ENCODE data around the gene ZNF580. TPM values are rescaled to one million over a fixed set of nuclear protein-coding genes. Genes with fewer than 3 reads are reported as not detected.
A peak's percentile ranks its signal among the peaks of the same experiment; 100 is the strongest.

ZNF580 gene
- total and polyA plus RNA-seq, 9 of the 15 experiments (the other 6 are each of a cell fraction or from before 2014, with no cell fraction given), result 2.3 to 47.4 (median 6.0) TPM

GRCh38 chr19:55654868-55655647 is 14.3 kb downstream of the ZNF580 start, which contains the start of gene U2AF2 (continued):
- no peak for TF ChIP-seq E4F1 (CRISPR knock-in tag; IDR thresholded peaks at IDR 0.05; ENCODE audit: borderline replicate concordance)
- TF ChIP-seq ZNF75A (CRISPR knock-in tag; IDR thresholded peaks at IDR 0.05), result no peak
- no peak for TF ChIP-seq ZNF217 (CRISPR knock-in tag; IDR thresholded peaks at IDR 0.05)
- TF ChIP-seq CREB1 (IDR thresholded peaks at IDR 0.05), result peak; percentile 50; the same call in 1 of the 2 replicates
- peak; percentile 77 for TF ChIP-seq CREB1 (CRISPR knock-in tag; IDR thresholded peaks at IDR 0.05)
- TF ChIP-seq SMAD4 (CRISPR knock-in tag; conservative IDR thresholded peaks at IDR 0.05), result peak; percentile 59
- no peak for TF ChIP-seq SETDB1 (IDR thresholded peaks at IDR 0.05; ENCODE audit: low read length)
- TF ChIP-seq L3MBTL2 (IDR thresholded peaks at IDR 0.05), result peak; percentile 96
- no peak for TF ChIP-seq TRIM24 (IDR thresholded peaks at IDR 0.05)
- TF ChIP-seq TCF3 (CRISPR knock-in tag; IDR thresholded peaks at IDR 0.05), result peak; percentile 25; the same call in 1 of the 2 replicates
- TF ChIP-seq MCM7 (IDR thresholded peaks at IDR 0.05), result no peak
- TF ChIP-seq PKNOX1 (IDR thresholded peaks at IDR 0.05), result no peak; the same call in 1 of the 2 replicates
- TF ChIP-seq DDX20 (tag; IDR thresholded peaks at IDR 0.05; ENCODE audit: low read depth), result no peak
- peak; percentile 25; the same call in 1 of the 2 replicates for TF ChIP-seq ZBTB7A (IDR thresholded peaks at IDR 0.05; ENCODE audit: borderline replicate concordance, control insufficient read depth, low read depth, low read length)
- no peak for TF ChIP-seq IRF9 (tag; IDR thresholded peaks at IDR 0.05)
- TF ChIP-seq SMARCA4 (IDR thresholded peaks at IDR 0.05), result no peak
- no peak for TF ChIP-seq ZNF140 (CRISPR knock-in tag; IDR thresholded peaks at IDR 0.05)
- TF ChIP-seq ARID3B (CRISPR knock-in tag; IDR thresholded peaks at IDR 0.05; ENCODE audit: borderline replicate concordance), result no peak
- TF ChIP-seq ZNF277 (CRISPR knock-in tag; IDR thresholded peaks at IDR 0.05; ENCODE audit: borderline replicate concordance), result no peak
- no peak for TF ChIP-seq NCOR1 (IDR thresholded peaks at IDR 0.05)
- TF ChIP-seq DACH1 (IDR thresholded peaks at IDR 0.05; ENCODE audit: partially characterized antibody), result no peak
- no peak; a peak in 1 of 4 replicates for TF ChIP-seq TBL1XR1 (IDR thresholded peaks at IDR 0.05; ENCODE audit: low read length in 2 of 2)
- peak; percentile 92 for TF ChIP-seq ELF1 (tag; IDR thresholded peaks at IDR 0.05)
